HL-60 (cell line): Measurements from ENCODE around the gene PRAMEF18.
"Not testable (repeated sequence)": the region's sequence is repeated elsewhere in the genome, so short reads cannot be mapped to it uniquely, and the experiment has no call there.

ENCODE experiments used
- GABPA ChIP-seq: IDR thresholded peaks from 2 replicates; pipeline ENCODE4 v1.6.1; 2012; ENCODE audit warnings: low read depth
- POLR2AphosphoS5 ChIP-seq: IDR thresholded peaks from 2 replicates; pipeline ENCODE4 v1.6.1; 2012; ENCODE audit warnings: low read depth
- SPI1 ChIP-seq: IDR thresholded peaks from 2 replicates; pipeline ENCODE4 v1.6.1; 2012; ENCODE audit warnings: low read depth, mild to moderate bottlenecking, borderline replicate concordance
- TF ChIP-seq, protein P1 (sequence below): IDR thresholded peaks from one replicate; pipeline ENCODE4 v1.5.1; 2011; ENCODE audit warnings: low read length, control low read depth, inconsistent platforms; ENCODE audit not compliant: insufficient read depth

DNA sequence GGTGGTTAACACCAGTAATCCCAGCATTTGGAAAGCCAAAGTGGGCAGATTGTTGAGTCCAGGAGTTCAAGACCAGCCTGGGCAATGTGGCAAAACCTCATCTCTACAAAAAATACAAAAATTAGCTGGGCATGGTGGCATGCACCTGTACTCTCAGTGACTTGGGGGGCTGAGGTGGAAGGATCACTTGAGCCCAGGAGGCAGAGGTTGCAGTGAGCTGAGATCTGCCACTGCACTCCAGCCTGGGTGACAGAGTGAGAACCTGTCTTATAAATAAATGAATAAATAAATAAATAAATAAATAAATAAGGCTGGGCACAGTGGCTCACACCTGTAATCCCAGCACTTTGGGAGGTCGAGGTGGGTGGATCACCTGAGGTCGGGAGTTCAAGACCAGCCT is 6.1 kb upstream of the PRAMEF18 start:
- TF ChIP-seq, protein P1, sequence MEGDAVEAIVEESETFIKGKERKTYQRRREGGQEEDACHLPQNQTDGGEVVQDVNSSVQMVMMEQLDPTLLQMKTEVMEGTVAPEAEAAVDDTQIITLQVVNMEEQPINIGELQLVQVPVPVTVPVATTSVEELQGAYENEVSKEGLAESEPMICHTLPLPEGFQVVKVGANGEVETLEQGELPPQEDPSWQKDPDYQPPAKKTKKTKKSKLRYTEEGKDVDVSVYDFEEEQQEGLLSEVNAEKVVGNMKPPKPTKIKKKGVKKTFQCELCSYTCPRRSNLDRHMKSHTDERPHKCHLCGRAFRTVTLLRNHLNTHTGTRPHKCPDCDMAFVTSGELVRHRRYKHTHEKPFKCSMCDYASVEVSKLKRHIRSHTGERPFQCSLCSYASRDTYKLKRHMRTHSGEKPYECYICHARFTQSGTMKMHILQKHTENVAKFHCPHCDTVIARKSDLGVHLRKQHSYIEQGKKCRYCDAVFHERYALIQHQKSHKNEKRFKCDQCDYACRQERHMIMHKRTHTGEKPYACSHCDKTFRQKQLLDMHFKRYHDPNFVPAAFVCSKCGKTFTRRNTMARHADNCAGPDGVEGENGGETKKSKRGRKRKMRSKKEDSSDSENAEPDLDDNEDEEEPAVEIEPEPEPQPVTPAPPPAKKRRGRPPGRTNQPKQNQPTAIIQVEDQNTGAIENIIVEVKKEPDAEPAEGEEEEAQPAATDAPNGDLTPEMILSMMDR = not testable (repeated sequence)
- TF ChIP-seq POLR2AphosphoS5, GABPA, SPI1: not testable (repeated sequence)
